ENCODE data around the gene TNFAIP8L2. TPM values are rescaled to one million over a fixed set of nuclear protein-coding genes. Genes with fewer than 3 reads are reported as not detected.

TNFAIP8L2 gene
- total RNA-seq, 1 donor from 2014 or later = not detected

DNA sequence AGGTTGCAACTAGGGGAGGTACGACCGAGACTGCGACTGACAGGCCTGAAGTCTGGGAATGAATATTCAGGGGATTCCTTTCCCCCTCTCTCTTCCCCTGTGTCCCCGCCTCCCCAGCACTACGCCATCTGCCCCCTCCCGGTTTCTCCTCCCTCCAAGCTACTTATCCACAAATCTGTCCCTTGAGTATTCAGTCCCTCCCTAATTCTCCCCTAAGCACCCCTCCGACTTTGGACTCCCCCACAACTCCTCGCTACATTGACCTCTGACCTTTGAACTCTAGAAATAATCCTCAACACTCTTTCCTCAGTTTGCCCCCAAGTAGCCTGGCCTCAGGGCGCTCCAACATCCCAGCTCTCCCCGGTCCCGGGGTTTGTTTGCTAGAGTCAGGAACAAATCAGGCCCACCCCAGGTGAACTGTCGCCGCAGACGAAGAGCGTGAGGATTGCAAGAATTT is 8.9 kb downstream of the TNFAIP8L2 start:
- Mint-ChIP-seq H3K9me3 (no peaks in the 10 kb centered on the region), H3K27me3 (ENCODE audit: insufficient read depth, low read depth) (peaks cover 4% of the 10 kb centered on the region)

DNA sequence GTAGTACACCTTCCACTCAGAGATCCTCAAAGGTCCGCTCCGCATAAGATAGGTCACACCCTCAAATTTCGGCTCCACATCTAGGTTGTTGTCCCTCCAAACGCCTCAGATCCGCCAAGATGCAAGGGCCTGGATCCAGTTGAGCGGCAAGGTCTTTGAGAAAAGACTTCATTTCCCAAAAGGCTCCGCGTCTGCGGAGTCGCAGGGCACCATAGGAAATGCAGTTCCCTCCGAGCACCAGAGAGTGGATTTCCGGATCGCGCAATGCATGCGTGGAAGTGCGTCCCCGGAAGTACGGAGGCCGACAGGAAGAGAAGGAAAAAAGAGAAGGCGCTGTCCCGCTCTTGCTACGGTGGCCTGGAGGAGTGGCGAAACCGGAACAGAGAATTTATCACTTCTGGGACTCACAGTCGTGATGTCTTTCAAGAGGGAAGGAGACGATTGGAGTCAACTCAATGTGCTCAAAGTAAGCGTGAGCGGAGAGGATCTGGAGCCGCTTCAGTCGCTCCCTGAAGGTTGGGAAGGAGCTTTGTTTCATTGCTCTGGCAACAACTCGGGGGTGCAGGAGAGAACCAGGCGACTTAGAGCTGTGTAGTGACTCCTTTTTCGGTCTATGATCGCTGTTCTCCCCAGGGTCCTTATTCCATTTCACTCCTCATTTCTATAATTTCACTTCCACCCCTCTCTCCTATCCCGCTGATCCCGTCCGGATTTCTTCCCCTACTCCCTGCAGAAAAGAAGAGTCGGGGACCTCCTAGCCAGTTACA is 9.5 kb downstream of the TNFAIP8L2 start, which contains the start of the genes LYSMD1 and SCNM1:
Gene LYSMD1, minus strand, starts transcription at position 165 of the 767 bp plus-strand sequence. CDS start 644 bp downstream, outside the sequence.
Gene SCNM1, plus strand, starts transcription at position 407 of the 767 bp plus-strand sequence. Its CDS starts 9 bp downstream, at position 416.
- Histone ChIP-seq H2AFZ (replicated peaks) (peak within 1 kb of the TSS; percentile 97), H3K4me1 (peaks cover 10% of the 10 kb centered on the region), H3K9me3 (ENCODE audit: low read depth) (no peaks in the 10 kb centered on the region), H3K4me3 (peak within 1 kb of the TSS; percentile 89), H3K36me3 (no peaks in the 10 kb centered on the region), H3F3A (ENCODE audit: low read depth) (peaks cover 30% of the 10 kb centered on the region), H3K4me2 (peak within 1 kb of the TSS; percentile 94), H3K9ac (peak within 1 kb of the TSS; percentile 92), H3K27me3 (no peaks in the 10 kb centered on the region), H3K79me2 (ENCODE audit: low read depth) (peaks cover 26% of the 10 kb centered on the region), H3K27ac (no peak within 1 kb of the TSS), H4K20me1 (ENCODE audit: low read depth) (no peaks in the 10 kb centered on the region)
- Mint-ChIP-seq H3K36me3 (peaks cover 13% of the 10 kb centered on the region), H3K9me3 (no peaks in the 10 kb centered on the region), H3K4me1 (peaks cover 19% of the 10 kb centered on the region), H3K4me3 (peak within 1 kb of the TSS; percentile 93), H3K27ac (peak within 1 kb of the TSS; percentile 94), H3K27me3 (ENCODE audit: insufficient read depth, low read depth) (peaks cover 4% of the 10 kb centered on the region)
- TF ChIP-seq EZH2 (IDR thresholded peaks at IDR 0.05) (no peak), EZH2phosphoT487 (IDR thresholded peaks at IDR 0.05) (no peak)
- TF ChIP-seq, protein P1, sequence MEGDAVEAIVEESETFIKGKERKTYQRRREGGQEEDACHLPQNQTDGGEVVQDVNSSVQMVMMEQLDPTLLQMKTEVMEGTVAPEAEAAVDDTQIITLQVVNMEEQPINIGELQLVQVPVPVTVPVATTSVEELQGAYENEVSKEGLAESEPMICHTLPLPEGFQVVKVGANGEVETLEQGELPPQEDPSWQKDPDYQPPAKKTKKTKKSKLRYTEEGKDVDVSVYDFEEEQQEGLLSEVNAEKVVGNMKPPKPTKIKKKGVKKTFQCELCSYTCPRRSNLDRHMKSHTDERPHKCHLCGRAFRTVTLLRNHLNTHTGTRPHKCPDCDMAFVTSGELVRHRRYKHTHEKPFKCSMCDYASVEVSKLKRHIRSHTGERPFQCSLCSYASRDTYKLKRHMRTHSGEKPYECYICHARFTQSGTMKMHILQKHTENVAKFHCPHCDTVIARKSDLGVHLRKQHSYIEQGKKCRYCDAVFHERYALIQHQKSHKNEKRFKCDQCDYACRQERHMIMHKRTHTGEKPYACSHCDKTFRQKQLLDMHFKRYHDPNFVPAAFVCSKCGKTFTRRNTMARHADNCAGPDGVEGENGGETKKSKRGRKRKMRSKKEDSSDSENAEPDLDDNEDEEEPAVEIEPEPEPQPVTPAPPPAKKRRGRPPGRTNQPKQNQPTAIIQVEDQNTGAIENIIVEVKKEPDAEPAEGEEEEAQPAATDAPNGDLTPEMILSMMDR (IDR thresholded peaks at IDR 0.05) = no peak
- DNase-seq (ENCODE audit: low spot score) = peak; percentile 98

More for the DNA sequence above, 8.9 kb downstream of the TNFAIP8L2 start:
- H3F3A ChIP-seq (ENCODE audit: low read depth) = peaks cover 25% of the 10 kb centered on the region
- H3K4me1 ChIP-seq = peaks cover 10% of the 10 kb centered on the region
- H3K9ac ChIP-seq = peak overlapping the region; percentile 59
- peaks cover 19% of the 10 kb centered on the region for H3K4me1 Mint-ChIP-seq
- H3K4me3 ChIP-seq = peak overlapping the region; percentile 89
- peak overlapping the region; percentile 94 for H3K4me2 ChIP-seq
- H3K79me2 ChIP-seq (ENCODE audit: low read depth) = peaks cover 26% of the 10 kb centered on the region
- DNase-seq (ENCODE audit: low spot score) = peak; percentile 72
- peak overlapping the region; percentile 94 for H3K27ac Mint-ChIP-seq
- H3K27ac ChIP-seq = no peak overlapping the region
- H3K36me3 ChIP-seq = no peaks in the 10 kb centered on the region
- peaks cover 17% of the 10 kb centered on the region for H3K36me3 Mint-ChIP-seq
- no peaks in the 10 kb centered on the region for H3K9me3 ChIP-seq (ENCODE audit: low read depth)
- no peak for TF ChIP-seq EZH2 (IDR thresholded peaks at IDR 0.05)
- no peak for TF ChIP-seq EZH2phosphoT487 (IDR thresholded peaks at IDR 0.05)
- TF ChIP-seq, protein P1 (IDR thresholded peaks at IDR 0.05) = no peak
- peak overlapping the region; percentile 93 for H3K4me3 Mint-ChIP-seq
- no peaks in the 10 kb centered on the region for H4K20me1 ChIP-seq (ENCODE audit: low read depth)
- H3K27me3 ChIP-seq = no peaks in the 10 kb centered on the region
- peak overlapping the region; percentile 97 for H2AFZ ChIP-seq (replicated peaks)

DNA sequence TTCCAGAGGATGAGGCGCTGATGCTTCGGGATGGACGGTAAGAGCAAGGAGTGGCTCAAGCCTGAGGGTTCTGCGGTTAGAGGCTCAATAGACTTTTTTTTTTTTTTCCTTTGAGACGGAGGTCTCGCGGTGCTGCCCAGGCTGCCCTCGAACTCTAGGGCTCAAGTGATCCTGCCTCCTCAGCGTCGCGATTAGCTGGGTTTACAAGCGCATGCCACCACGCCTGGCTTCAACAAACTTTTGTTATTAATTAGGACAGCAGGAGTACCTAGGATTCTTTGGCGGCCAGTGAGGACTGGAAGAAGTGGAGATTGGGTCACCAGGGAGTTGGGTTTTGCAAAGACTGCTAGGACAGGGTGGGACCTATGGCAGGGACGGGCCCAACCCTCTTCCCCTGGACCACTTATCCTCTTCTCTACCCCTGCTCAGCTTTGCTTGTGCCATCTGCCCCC is 10.1 kb downstream of the TNFAIP8L2 start:
- Histone ChIP-seq H3K9me3 (ENCODE audit: low read depth) (no peaks in the 10 kb centered on the region), H4K20me1 (ENCODE audit: low read depth) (no peaks in the 10 kb centered on the region), H3K27me3 (no peaks in the 10 kb centered on the region), H3K36me3 (no peaks in the 10 kb centered on the region), H2AFZ (replicated peaks) (peak overlapping the region; percentile 97), H3K79me2 (ENCODE audit: low read depth) (peaks cover 26% of the 10 kb centered on the region), H3K27ac (no peak overlapping the region), H3K9ac (peak overlapping the region; percentile 92), H3F3A (ENCODE audit: low read depth) (peaks cover 32% of the 10 kb centered on the region), H3K4me1 (peaks cover 10% of the 10 kb centered on the region), H3K4me3 (peak overlapping the region; percentile 89), H3K4me2 (peak overlapping the region; percentile 88)
- Mint-ChIP-seq H3K9me3 (no peaks in the 10 kb centered on the region), H3K27me3 (ENCODE audit: insufficient read depth, low read depth) (peaks cover 4% of the 10 kb centered on the region), H3K4me1 (peaks cover 19% of the 10 kb centered on the region), H3K27ac (peak overlapping the region; percentile 43), H3K36me3 (peaks cover 11% of the 10 kb centered on the region), H3K4me3 (peak overlapping the region; percentile 93)
- TF ChIP-seq, protein P1 (IDR thresholded peaks at IDR 0.05) = no peak
- DNase-seq (ENCODE audit: low spot score) = peak; percentile 67

All from neural progenitor cell (in vitro differentiated cells).